ENCODE data around the gene CLHC1.
A peak's percentile ranks its signal among the peaks of the same experiment; 100 is the strongest.
"Not testable (repeated sequence)": the region's sequence is repeated elsewhere in the genome, so short reads cannot be mapped to it uniquely, and the experiment has no call there.

CLHC1 gene

DNA sequence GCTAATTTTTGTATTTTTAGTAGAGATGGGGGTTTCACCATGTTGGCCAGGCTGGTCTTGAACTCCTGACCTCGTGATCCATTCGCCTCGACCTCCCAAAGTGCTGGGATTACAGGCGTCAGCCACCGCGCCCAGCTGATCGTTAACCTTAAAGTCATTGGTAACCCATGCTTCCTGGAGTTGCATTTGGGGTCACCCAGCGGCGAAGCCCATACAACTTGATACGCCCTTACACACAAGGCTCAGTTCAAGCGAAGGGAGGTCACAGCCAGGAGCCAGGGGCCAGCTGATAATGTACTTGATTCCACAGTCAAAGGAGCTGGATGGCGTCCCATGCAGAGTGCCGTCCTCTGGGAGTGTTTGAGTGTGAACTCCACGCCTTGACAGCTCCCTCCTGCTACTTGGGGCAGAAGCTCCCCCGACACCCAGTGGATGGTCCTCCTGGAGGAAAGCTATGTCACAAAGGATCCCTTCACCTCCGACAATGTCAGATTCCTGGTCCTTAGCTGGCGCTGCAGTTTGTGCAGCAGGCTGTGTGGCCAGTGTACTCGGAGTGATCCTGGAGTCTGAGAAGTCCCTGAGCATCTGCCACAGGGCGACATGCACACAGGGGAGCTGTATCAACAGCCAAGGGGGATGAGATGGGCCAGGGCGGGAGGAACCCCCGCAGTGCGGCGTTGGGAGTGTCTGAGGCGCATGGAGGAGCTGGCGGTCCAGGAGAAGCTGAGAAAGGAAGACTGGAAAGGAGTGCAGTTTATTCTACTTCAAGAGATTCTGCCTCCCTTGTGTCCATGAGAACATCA is 7.9 kb downstream of the CLHC1 start:
- H3K9me3 ChIP-seq (ENCODE audit: control insufficient read depth, insufficient read depth, low read length), result no peaks in the 10 kb centered on the region
- peak overlapping the region; percentile 96; the same call in 1 of the 2 replicates for H3K9ac ChIP-seq (ENCODE audit: low read depth, low read length)
- H3K4me1 ChIP-seq (ENCODE audit: insufficient read depth, low read length), result peaks cover 9% of the 10 kb centered on the region
- H3K36me3 ChIP-seq (ENCODE audit: insufficient read depth, low read length), result no peaks in the 10 kb centered on the region

DNA sequence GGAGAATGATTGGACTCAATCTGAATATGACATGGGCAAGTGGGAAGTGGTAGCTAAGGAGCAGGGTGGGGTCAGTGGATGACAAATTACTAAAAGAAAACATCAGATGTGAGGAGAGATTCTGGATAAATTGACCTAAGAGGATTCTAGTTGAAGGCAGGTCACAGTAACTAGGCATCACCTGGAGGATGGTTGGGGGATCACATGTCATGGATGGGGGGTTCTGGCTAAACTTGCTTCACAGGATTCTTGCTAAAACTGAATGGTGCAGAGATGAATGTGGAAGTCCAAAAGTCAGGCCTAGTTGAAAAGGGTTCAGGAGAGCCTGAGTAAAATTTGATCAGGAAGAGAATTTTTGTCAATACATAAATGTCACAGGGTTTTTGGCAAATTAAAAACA is 18.3 kb downstream of the CLHC1 start:
- Histone ChIP-seq H3K36me3 (ENCODE audit: insufficient read depth, low read length) (no peaks in the 10 kb centered on the region), H3K9me3 (ENCODE audit: control insufficient read depth, insufficient read depth, low read length) (no peaks in the 10 kb centered on the region), H3K4me1 (ENCODE audit: insufficient read depth, low read length) (peaks cover 5% of the 10 kb centered on the region; the same call in 1 of the 2 replicates), H3K9ac (ENCODE audit: low read depth, low read length) (no peak overlapping the region)

DNA sequence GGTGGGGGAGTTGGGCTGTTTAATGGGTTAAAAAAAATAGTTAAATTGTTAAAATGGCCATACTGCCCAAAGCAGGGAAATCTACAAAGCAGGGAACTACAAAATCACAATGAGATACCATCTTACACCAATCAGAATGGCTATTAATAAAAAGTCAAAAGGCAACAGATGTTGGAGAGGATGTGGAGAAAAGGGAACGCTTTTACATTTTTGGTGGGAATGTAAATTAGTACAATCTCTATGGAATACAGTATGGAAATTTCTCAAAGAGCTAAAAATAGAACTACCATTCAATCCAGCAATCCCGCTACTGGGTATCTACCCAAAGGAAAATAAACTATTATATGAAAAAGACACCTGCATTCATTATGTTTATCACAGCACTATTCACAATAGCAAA is 27.1 kb downstream of the CLHC1 start:
- Histone ChIP-seq H3K9me3 (ENCODE audit: control insufficient read depth, insufficient read depth, low read length) (no peaks in the 10 kb centered on the region), H3K9ac (ENCODE audit: low read depth, low read length) (no peak overlapping the region), H3K36me3 (ENCODE audit: insufficient read depth, low read length) (peaks cover 3% of the 10 kb centered on the region; the same call in 1 of the 2 replicates), H3K4me1 (ENCODE audit: insufficient read depth, low read length) (no peaks in the 10 kb centered on the region)

DNA sequence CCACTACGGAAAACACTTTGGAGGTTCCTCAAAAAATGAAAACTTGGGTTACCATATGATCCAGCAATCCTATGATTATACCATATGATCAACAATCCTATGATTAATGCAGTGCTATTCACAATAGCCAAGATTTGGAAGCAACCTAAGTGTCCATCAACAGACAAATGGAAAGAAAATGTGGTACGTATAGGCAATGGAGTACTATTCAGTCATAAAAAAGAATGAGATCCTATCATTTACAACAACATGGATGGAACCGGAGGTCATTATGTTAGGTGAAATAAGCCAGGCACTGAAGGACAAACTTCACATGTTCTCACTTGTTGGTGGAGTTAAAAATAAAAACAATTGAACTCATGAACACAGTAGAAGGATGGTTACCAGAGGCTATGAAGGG is 27.6 kb downstream of the CLHC1 start:
- Histone ChIP-seq H3K9ac (ENCODE audit: low read depth, low read length) (no peak overlapping the region), H3K36me3 (ENCODE audit: insufficient read depth, low read length) (peaks cover 3% of the 10 kb centered on the region; the same call in 1 of the 2 replicates), H3K4me1 (ENCODE audit: insufficient read depth, low read length) (no peaks in the 10 kb centered on the region), H3K9me3 (ENCODE audit: control insufficient read depth, insufficient read depth, low read length) (no peaks in the 10 kb centered on the region; the same call in 1 of the 2 replicates)

DNA sequence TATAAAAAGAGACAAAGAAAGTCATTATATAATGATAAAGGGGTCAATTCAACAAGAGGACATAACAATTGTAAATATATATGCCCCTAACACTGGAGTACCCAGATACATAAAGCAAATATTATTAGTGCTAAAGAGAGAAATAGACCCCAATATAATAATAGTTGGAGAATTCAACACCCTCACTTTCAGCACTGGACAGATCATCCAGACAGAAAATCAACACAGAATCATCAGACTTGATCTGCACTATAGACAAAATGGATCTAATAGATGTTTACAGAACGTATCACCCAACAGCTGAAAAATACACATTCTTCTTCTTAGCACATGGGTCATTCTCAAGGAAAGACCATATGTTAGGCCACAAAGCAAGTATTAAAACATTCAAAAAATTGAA is 31.7 kb downstream of the CLHC1 start:
- peaks cover 3% of the 10 kb centered on the region; the same call in 1 of the 2 replicates for H3K36me3 ChIP-seq (ENCODE audit: insufficient read depth, low read length)
- no peaks in the 10 kb centered on the region; the same call in 1 of the 2 replicates for H3K9me3 ChIP-seq (ENCODE audit: control insufficient read depth, insufficient read depth, low read length)
- no peak overlapping the region for H3K9ac ChIP-seq (ENCODE audit: low read depth, low read length)
- no peaks in the 10 kb centered on the region for H3K4me1 ChIP-seq (ENCODE audit: insufficient read depth, low read length)

DNA sequence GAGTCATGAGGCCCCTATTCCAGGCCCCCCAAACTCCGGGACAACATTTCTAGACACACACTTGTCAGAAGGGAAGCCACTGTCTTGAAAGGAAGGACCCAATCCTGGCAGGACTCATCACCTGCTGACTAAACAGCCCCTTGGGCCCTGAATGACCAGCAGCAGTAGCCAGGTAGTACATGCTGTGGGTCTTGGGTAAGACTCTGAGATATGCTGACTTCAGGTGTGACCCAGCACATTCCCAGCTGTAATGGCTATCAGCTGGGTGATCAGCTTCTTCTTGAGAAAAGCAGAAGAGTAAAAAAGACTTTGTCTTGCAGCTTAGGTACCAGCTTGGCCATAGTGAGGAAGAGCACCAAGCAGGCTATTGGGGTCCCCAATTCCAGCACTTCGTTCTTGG is 35.6 kb downstream of the CLHC1 start:
- Histone ChIP-seq H3K36me3 (ENCODE audit: insufficient read depth, low read length) (no peaks in the 10 kb centered on the region), H3K4me1 (ENCODE audit: insufficient read depth, low read length) (no peaks in the 10 kb centered on the region), H3K9me3 (ENCODE audit: control insufficient read depth, insufficient read depth, low read length) (no peaks in the 10 kb centered on the region; the same call in 1 of the 2 replicates), H3K9ac (ENCODE audit: low read depth, low read length) (no peak overlapping the region)

DNA sequence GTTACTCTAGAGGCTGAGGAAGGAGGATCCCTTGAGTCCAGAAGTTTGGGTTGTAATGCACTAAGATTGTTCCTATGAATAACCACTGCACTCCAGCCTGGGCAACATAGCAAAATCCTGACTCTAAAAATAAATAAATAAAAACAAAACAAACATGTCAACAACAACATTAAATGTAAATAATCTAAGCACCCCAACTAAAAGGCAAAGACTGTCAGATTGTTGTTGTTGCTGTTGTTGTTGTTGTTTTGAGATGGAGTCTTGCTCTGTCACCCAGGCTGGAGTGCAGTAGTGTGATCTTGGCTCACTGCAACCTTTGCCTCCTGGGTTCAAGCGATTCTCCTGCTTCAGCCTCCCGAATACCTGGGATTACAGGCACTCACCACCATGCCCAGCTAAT is 40.2 kb downstream of the CLHC1 start:
- H3K36me3 ChIP-seq (ENCODE audit: insufficient read depth, low read length); H3K9me3 ChIP-seq (ENCODE audit: control insufficient read depth, insufficient read depth, low read length); H3K4me1 ChIP-seq (ENCODE audit: insufficient read depth, low read length); H3K9ac ChIP-seq (ENCODE audit: low read depth, low read length): not testable (repeated sequence)

DNA sequence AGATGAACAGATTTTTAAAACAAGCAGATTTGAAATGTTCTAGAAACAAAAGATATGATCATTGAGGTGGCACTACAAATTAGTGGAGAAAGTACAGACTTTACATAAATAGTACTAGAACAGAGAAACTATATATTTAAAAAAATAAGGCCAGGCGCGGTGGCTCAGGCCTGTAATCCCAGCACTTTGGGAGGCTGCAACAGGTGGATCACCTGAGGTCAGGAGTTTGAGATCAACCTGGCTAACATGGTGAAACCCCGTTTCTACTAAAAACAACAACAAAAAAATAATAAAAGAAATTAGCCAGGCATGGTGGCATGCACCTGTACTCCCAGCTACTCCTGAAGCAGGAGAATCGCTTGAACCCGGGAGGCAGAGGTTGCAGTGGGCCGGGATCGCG is 45.3 kb downstream of the CLHC1 start:
- H3K9ac ChIP-seq (ENCODE audit: low read depth, low read length); H3K36me3 ChIP-seq (ENCODE audit: insufficient read depth, low read length); H3K9me3 ChIP-seq (ENCODE audit: control insufficient read depth, insufficient read depth, low read length); H3K4me1 ChIP-seq (ENCODE audit: insufficient read depth, low read length): not testable (repeated sequence)

DNA sequence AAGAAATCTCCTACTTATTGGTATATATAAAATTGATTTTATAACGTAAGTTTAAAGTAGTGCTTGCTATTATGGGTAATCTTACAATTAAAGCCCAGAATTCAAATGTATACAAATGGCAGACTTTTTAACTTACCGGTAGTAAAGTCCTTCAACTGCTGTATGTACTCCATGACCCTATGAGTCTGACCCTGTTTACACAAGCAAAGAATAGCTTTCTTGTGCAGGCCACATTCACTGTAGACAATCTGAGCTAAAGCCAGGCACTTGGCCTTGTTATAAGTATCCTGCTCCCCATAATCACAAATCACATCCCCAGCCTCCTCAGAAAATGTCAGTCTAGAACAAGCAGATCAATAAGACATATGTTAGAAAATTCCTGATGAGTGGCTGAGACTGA is 51.7 kb downstream of the CLHC1 start:
- no peaks in the 10 kb centered on the region for H3K36me3 ChIP-seq (ENCODE audit: insufficient read depth, low read length)
- no peak overlapping the region for H3K9ac ChIP-seq (ENCODE audit: low read depth, low read length)
- no peaks in the 10 kb centered on the region for H3K9me3 ChIP-seq (ENCODE audit: control insufficient read depth, insufficient read depth, low read length)
- H3K4me1 ChIP-seq (ENCODE audit: insufficient read depth, low read length), result no peaks in the 10 kb centered on the region

DNA sequence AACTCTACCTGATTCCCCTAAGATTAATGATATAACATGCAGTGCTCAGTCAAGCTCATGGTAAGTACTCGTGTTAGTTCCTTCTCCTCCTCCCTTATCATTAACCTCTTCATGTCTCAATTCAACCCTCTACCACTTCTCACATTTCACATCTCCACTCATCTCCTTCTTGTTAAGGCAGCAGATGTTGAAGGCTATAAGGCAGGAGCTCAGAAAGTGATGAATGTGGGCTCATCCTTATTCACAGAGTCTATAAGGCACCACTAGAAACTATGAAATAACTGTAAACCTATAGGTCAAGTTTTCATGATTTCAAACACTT is 56.0 kb downstream of the CLHC1 start:
- no peaks in the 10 kb centered on the region for H3K9me3 ChIP-seq (ENCODE audit: control insufficient read depth, insufficient read depth, low read length)
- H3K36me3 ChIP-seq (ENCODE audit: insufficient read depth, low read length), result no peaks in the 10 kb centered on the region
- no peak overlapping the region for H3K9ac ChIP-seq (ENCODE audit: low read depth, low read length)
- peaks cover 4% of the 10 kb centered on the region; the same call in 1 of the 2 replicates for H3K4me1 ChIP-seq (ENCODE audit: insufficient read depth, low read length)

DNA sequence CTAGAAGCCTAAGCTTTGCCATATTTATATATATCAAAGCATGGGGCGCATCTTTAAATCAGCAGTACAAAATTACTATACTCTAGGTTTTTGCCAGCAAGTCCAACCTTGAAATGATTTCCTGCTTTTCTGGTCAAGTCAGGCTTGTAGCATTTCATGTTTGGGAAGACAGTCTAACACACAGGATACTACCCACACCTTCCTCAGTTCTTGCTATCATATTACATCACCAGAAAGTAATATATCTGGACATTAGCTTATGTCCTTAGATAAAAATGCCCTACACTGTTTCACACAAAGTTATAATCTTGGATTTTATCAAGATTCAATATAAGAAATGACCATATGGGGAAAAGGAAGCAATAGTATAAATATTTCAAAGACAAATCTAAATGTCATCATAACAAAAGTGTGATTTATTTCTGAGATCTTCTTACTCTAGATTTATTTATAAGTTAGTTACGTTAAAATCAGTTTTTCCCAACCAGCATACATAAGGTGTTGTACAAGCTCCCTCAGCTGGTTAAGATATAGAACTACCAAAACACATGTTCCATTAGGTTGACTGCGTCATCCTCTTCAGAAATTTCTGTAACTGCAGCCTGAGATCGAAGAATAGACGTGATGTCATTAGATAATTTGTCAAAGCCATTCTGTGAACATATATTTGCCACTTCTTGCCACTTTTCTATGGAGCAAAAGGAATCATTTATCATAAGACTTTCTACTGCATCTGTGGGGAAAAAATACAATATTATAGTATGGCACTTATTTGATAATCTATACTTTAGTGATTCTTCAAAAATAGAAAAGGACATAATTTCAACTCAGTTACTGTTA is 56.6 kb downstream of the CLHC1 start:
- Histone ChIP-seq H3K9ac (ENCODE audit: low read depth, low read length) (no peak overlapping the region), H3K9me3 (ENCODE audit: control insufficient read depth, insufficient read depth, low read length) (no peaks in the 10 kb centered on the region), H3K4me1 (ENCODE audit: insufficient read depth, low read length) (peaks cover 4% of the 10 kb centered on the region; the same call in 1 of the 2 replicates), H3K36me3 (ENCODE audit: insufficient read depth, low read length) (no peaks in the 10 kb centered on the region)

DNA sequence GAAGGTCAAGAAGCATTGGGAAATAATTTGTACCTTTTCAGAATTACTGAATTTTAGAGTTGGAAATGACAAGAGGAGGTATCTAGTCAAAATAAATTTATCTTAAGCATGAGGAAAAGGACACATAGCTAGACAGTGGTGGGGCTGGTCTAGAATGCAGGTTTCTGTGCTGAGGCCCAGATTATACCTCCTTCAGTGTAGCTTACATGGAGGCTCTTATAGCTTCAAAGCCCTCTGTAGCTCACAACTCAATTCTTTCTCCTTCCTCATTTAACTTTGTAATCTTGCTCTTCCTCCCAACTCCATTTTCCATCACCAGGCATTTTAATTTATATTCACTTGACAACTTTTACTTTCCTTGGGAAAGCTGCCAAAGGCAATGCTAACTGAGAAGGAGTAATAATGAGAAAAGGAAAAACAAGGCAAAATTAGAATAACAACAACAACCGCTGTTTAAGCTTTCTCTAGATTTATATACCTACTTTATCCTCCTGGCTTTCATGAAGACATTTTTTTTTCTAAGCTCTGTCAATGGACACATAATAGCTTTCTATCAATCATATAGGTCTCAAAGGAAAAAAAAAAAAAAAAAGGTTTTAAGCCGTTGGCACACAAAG is 58.5 kb downstream of the CLHC1 start:
- no peak overlapping the region for H3K9ac ChIP-seq (ENCODE audit: low read depth, low read length)
- H3K36me3 ChIP-seq (ENCODE audit: insufficient read depth, low read length), result no peaks in the 10 kb centered on the region
- peaks cover 4% of the 10 kb centered on the region; the same call in 1 of the 2 replicates for H3K4me1 ChIP-seq (ENCODE audit: insufficient read depth, low read length)
- no peaks in the 10 kb centered on the region for H3K9me3 ChIP-seq (ENCODE audit: control insufficient read depth, insufficient read depth, low read length)

DNA sequence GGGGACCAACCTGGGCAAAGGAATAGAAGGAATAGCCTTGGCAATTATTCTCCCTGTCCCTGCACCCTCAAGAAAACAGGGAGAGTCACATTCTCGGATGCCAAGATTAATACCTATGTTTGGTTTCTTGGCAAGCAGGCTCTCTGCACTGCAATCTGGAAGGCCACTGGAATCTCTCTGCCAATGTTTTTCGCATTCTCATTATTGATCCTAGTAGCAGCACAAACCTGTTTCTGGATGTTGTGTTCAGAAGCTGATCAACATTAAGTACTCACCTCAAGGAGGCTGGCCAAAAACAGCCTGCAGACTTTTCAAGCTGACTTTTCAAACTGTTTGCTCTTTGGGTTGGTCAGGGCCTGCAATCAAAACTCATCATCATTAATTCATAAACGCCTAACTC is 62.2 kb downstream of the CLHC1 start:
- no peaks in the 10 kb centered on the region for H3K36me3 ChIP-seq (ENCODE audit: insufficient read depth, low read length)
- no peaks in the 10 kb centered on the region for H3K9me3 ChIP-seq (ENCODE audit: control insufficient read depth, insufficient read depth, low read length)
- H3K4me1 ChIP-seq (ENCODE audit: insufficient read depth, low read length), result peaks cover 17% of the 10 kb centered on the region
- no peak overlapping the region for H3K9ac ChIP-seq (ENCODE audit: low read depth, low read length)

DNA sequence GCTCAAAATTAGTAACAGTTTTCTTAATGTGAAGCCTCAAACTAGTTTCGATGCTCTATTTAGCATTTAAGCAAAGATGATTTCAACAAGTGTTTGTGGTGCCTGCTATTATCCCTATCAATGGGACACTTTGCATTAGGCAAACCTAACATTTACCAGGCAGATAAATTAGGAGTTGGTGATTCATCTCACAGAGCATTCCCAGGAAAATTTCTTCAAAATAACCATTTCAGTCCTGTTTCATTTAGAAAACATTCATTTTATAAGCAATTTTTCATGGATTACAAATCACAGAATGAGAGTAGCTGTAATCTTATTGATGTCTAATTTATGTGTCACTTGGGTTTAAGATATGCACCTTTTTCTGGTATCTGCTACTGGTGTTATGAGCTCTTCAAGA is 62.7 kb downstream of the CLHC1 start:
- no peak overlapping the region for H3K9ac ChIP-seq (ENCODE audit: low read depth, low read length)
- H3K36me3 ChIP-seq (ENCODE audit: insufficient read depth, low read length), result no peaks in the 10 kb centered on the region
- H3K9me3 ChIP-seq (ENCODE audit: control insufficient read depth, insufficient read depth, low read length), result no peaks in the 10 kb centered on the region
- H3K4me1 ChIP-seq (ENCODE audit: insufficient read depth, low read length), result peaks cover 23% of the 10 kb centered on the region

Data from ES-I3 (cell line).